Transverse colon (tissue), 4 donors: Measurements from ENCODE around the gene TTC28.

Experiments
- CTCF ChIP-seq, 5 experiments: fragments of 200-600 bp in 3 of 5; fragments of 450-650 bp in 2 of 5; sonication (generic) in 3 of 5; IDR thresholded peaks; 1 replicate in 2 of 5; 2 replicates in 3 of 5; pipeline ENCODE4 v1.5.1; 2016 to 2017; ENCODE audit warnings: antibody characterized with exemption in 5 of 5, inconsistent platforms in 3 of 5, mild to moderate bottlenecking in 2 of 5, moderate library complexity in 1 of 5
- EP300 ChIP-seq: sonication (generic); formaldehyde crosslinking; IDR thresholded peaks from one replicate; pipeline ENCODE4 v1.6.1; 2017; ENCODE audit warnings: antibody characterized with exemption, low read depth
- POLR2A ChIP-seq: fragments of 450-650 bp; IDR thresholded peaks from one replicate; pipeline ENCODE4 v1.6.1; 2016; ENCODE audit warnings: antibody characterized with exemption, mild to moderate bottlenecking, moderate library complexity
- POLR2AphosphoS5 ChIP-seq, 3 donors: sonication (generic); formaldehyde crosslinking; IDR thresholded peaks; one replicate each; pipeline ENCODE4 v1.6.1; 2016; ENCODE audit warnings: antibody characterized with exemption in 3 of 3

- TF ChIP-seq CTCF (IDR thresholded peaks at IDR 0.05) (no peak), EP300 (no peak), POLR2A (no peak), POLR2AphosphoS5 (IDR thresholded peaks at IDR 0.05) (no peak)
Observed at GRCh38 chr22:28413612-28414399, 265.8 kb downstream of the TTC28 start.
